Measurements from ENCODE around the gene GDA.

GDA gene

DNA sequence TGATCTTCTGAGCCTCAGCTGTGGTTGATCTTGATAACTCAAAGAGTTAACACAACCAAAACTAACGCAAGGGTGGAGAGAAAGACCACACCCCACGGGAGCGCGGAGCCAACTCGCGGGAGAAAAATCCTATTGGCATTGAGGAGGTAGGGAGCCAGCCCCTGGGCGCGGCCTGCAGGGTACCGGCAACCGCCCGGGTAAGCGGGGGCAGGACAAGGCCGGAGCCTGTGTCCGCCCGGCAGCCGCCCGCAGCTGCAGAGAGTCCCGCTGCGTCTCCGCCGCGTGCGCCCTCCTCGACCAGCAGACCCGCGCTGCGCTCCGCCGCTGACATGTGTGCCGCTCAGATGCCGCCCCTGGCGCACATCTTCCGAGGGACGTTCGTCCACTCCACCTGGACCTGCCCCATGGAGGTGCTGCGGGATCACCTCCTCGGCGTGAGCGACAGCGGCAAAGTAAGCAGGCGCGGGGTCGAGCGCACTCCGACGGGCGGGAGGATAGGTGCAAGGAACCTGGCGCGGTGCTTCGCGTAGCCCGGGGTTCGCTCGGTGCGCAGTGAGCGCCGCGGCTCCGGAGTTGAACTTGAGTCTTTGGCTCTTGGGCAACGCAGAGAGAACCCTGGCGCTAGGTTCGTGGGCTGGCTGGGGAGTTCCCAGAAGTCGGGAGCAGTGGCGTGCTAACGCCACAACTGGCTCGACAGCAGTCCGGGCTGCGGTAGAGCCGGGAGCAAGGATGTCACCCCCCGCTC, at the start of gene GDA:
Gene GDA, plus strand, starts transcription at position 210 of the 745 bp plus-strand sequence. Its CDS starts 120 bp downstream, at position 330.
- peak; percentile 19 for DNase-seq

DNA sequence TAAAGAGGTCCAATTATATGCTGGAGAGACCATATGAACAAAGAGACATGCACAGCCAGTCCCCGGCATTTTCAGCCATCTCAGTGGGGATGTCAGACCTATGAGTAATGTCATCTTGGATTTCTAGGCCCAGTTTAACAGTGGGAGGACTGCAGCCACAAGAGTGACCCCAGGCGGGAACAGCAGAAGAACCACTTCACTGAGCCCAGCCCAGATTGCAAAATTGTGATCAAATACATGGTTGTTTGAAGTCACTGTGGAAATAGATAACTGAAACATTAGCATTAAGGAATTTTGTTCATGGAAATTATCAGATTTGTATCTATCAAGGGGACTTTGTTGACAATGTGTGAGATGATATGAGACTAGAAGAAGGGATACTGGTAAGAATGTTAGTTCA, 46.7 kb upstream of the GDA start:
- DNase-seq, result no peak

DNA sequence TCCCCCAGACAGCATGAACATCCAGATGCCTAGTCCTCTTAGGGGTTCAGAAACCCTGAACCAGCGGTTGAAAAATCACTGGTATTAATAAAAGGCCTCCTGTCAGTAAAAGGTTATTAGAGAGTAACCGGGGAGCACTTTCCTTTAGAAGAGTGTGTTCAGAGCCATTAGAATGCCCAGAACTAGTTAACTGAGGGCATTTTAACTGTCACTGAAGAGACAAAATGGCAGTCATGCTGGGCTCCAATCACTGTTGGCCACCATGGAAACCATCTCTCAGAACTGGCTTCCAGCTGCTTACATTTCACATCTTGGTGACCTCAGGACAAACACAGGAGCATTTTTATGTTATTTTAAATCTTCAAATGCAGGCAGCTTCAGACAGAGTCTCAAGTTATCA, 36.2 kb upstream of the GDA start:
- DNase-seq, result no peak

DNA sequence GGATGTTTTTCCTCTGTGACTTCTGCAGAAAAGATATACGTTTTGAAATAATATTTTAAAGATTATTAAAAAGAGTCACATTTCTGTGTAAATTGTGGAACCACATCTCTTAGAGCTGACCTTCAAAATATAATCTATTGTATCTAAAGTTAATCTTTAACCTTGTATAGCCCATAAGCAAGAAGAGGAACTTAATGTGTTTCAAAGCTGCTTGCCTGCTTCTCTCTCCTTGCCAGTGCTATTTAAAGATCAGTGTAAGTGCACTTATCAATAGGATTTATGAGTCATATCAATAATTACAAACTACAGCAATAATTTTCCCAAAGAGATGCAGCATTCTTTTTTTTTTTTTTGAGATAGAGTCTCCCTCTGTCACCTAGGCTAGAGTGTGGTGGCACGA, 29.4 kb upstream of the GDA start:
- no peak for DNase-seq

DNA sequence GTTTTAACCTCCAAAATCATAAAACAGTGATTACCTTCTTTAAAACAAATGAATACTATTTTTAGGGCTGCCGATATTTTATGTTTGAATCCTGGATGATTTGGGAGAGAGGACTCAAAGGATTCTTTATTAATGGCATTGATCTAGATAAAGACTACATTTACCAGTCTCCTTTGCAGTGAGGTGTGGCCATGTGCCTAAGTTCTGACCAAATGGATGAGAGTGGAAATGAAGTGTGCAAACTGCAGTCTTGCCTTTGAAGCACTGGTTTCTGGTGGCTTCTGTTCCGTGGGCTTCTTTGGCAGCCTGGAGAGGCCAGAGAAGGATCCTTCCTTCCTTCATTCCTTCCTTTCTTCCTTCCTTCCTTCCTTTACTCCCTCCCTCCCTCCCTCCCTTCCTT, 24.3 kb upstream of the GDA start:
- no peak for DNase-seq

DNA sequence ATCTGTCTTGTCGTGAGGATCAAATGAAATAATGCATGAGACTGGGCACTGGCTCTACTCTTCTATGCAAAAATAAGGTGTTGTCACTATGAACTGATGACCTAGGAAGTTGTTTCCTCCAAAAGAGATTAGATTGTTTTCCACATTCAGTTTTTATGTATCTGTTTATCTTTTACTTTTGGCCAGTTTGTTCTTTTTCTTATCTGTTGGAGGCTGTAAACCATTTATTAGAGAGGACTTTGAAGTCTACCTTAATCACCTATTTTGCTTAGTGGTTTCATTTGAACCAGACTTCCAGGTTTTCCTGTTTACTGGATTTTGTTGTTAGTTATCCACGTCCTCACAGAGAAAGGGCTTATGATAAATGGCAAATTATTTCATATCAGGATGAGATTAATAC, 21.5 kb upstream of the GDA start:
- no peak for DNase-seq

DNA sequence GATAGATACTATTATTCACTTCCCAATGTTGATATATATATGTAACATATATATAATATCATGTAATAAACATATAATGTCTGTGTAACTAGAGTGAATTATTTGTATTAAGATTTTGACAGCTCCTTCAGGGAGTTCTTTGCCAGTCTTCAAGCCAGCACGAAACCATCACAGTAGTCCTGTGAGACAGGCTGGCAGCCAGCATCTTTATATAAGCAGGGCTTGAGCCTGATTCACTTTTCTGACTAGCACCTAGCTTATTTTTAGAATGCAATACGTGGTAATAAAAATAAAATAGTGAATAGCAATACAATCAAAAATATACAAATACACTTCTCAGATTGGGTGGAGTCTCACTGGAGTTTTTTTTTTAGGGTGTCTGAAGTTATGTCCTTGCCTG, 20.7 kb upstream of the GDA start:
- DNase-seq, result no peak

DNA sequence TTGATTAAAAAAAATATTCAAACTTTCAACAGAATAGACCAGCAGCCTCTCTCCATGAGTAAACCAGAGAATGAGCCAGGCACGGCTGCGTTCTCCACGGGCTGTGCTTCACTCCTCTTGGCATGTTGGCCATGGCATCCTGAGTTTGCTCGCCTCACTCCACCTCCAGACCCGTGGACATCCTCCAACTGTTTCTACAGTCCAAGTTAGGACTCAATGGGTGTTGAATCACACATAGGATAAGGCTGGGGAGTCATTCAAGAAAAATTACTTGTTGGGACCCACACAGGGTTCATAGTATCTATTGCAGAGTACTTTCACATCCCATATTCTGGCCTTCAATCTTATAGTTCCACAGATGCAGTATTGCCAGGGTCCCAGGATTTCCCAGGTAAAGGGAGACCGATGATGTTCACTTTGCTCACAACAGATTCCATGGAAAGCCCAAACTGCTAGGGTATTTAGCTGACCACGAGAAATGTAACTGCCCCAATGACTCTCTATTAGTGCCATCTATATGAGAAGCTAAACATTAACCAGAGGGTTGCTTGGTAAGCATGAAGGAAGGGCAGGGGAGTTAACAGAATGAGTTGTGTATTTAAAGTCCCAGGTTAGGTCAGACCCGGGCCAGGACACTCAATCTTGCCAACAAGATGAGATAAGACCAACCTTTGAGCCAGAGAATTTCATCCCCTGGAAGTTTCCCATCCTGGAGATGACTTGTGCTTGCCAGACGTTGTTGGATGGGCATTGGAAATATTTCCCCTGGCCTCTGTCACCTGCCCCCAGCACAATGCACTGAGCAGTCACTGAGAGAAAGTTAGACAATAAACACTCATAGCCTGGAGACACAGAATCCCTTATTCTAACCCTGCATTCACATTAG, 19.7 kb upstream of the GDA start:
- DNase-seq, result no peak

DNA sequence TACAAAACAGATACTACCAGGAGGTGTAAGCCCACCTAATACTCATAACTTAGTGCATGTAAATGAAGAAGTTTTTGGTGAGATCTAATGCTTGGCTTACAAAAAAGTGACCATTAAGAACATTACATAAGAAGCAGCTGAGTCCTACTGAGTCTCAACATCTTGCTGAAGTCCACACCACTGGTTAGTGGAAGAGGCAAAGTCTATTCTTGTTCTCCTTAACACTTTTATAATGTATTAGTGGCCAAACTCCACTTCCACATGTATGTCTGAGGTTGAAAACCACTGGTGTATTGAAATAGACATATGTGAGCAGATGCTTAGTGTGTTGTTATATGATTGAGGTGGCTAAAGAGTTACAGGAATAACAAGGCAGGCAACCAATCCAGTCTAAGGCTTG, 18.9 kb upstream of the GDA start:
- no peak for DNase-seq

DNA sequence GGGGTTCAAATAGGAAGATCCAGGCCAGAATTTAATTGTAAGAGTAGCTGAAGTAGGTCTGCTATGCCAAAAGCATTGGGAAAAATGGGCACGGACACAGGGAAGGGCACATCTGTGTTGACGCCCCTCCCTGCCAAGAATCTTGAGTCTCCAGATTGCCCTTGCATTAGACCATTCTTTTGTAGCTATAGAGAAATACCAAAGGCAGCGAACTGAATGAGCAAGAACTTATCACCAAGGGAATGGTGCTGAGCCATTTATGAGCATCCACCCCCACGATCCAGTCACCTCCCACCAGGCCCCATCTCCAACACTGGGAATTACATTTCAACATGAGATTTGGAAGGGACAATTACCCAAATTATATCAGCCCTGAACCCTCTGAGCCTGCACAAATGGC, 18.0 kb upstream of the GDA start:
- DNase-seq, result no peak

DNA sequence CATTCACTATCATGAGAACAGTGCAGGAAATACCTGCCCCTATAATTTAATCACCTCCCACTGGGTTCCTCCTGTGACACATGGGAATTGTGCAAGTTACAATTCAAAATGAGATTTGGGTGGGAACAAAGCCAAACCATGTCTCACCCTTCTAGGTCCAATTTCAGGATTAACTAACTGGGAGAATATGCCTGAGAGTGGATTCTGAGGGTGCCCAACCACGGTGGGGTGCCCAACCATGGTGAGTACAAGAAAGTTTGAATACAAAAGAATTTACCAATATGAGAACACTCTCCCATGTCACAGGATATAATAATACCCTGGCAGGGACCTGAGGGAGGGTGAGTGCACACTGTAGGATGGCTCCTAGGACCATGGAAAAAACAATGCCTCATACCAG, 17.2 kb upstream of the GDA start:
- no peak for DNase-seq

DNA sequence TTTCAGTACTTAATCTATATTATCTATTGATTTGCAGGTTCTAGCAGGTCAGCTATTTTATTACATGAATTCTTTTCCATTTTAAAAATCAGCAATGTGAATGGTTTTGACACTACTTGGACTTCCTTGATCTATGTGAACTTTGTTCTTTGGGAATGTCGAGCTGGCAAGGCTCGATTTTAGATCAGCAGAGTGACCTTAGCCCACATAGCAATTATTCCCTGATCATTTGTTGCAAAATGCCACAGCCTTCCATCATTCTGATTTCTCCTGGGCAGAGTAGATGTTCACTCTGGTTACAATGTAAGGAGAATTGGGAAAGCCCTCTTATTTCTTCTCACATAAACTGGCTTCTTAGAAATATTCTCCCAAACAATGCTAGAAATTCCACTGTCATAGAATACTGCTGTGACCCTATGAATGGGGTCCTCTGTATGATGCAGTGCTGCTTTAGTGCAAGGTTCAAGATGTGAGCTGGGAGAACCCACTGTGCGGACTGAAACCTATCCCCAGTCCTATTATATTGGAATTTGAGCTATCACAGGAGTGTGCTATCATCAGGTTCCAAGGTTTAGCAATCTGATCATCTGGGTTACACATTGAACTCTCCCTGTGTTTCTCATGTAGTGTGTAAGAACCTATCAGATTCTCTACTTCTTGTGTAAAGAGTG, 15.7 kb upstream of the GDA start:
- DNase-seq, result no peak

DNA sequence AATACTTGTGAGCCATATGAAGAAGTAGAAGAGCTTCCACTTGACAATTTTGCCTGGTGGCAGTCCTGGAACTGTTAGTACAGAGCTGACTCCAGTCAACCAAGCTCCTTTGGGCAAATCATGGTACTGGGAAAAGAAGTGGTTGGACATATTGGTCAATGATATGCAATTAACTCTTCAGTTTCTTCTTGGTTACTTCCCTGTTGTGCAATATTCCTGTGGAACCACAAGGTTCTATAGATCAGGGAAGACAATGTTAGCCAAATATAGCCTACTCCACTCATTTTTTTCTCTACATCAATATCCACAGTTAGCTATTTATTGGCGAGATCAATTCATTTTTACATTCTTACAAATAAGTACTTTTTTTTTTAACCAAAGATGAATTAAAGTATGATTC, 14.4 kb upstream of the GDA start:
- no peak for DNase-seq

DNA sequence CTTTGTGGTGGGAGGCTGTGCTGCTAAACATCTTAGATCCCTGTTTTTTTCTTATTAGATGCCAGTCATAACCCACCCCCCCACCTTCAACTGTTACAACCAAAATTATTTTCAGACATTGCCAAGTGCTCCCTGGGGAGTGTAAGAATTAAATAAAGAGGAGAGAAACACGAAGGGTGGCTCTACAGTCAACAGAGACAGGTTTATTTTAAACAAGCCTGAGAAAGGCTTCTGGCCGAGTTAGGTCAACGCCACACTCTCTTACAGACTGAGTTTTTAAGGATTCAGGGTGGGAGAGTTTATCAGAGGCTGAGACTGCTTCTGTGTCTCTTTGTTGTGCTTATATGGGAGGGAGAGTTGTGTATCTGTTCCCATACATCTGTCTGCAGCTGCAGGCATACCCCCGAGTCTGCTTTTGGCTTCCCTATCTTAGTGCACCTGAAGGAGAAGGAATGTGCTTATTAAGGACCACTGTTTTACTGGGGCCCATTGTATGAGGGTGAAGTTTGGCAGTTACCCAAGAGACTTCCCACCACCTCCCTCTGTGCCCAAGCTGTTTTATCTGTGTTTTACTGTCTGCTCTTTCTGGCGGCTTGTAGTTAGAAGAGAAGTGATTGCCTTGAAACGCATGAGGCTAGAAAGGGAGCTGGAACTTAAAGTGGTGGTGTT, 11.4 kb upstream of the GDA start:
- no peak for DNase-seq

DNA sequence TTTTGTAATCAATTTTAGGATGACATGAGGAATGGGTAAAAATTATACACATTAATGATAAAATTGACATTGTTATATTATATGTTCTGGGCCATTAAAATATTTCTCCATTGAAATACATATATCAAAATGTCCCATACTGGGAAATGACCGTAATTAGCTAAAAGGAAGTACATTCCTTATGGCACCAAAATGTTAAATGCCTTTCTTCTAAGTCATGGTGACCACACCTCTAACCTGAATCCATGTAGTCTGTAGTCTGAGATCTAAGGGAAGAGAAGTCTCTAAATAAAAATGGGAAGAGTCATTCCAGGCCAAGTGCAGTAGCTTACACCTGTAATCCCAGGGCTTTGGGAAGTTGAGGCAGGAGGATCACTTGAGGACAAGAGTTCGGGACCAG, 10.0 kb upstream of the GDA start:
- DNase-seq, result no peak

DNA sequence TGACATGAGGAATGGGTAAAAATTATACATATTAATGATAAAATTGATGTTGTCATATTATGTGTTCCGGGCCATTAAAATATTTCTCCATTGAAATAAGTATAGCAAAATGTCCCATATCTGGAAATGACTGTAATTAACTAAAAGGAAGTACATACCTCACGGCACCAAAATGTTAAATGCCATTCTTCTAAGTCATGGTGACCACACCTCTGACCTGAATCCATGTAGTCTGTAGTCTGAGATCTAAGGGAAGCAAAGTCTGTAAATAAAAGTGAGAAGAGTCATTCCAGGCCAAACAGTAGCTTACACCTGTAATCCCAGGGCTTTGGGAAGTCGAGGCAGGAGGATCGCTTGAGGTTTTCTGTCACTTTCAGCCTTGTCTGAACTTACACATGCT, 8.7 kb upstream of the GDA start:
- DNase-seq, result no peak

DNA sequence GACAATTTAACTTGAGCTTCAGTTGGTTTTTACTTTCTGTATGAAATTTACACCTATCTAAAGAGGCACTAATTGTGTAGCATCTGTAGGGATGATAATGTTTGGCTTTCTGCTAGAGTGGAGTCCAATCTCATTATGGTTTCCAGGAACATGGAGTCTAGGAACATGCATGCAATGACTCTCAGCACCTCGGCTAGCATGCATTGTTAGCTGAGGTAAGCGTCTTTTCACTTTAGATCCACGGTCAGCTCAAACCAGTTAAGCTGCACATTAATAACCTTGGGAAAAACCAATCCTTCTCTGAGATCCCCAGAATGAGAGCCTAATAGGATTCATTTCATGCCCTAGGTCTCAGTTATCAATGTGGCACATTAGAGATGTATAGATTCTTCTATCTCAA, 7.8 kb upstream of the GDA start:
- DNase-seq, result no peak

DNA sequence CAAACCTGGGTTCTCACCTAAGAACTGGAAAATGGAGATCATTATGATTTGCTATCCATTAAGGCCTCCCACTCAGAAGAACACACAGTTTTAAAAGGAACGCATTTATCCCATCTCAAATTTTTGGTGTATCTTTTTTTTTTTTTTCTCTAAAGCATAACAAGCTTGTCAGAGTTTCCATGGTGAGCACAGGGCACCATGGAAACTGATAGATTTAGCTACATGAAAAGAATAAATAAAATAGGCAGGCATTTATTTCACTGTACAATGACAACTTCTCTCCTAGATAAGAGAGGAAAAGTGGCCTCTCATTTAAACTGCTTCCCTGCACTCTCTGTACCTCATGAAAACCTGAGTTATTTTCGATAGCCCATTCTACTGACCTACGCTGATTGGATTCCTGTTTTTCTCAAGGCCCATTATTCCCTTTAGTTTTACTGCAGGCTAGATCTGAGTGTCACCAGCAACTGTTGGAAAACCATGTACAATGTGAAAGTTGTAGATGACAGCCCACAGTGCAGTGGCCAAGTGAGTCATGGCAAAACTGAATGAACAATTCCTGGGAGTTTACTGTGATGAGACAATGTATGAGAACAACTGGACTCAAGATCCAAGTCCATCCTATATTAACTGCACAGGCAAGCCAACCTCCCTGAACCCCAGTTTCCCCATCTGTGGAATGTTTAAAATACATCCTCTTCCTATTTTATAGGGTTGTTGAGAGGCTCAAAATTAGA, 4.3 kb upstream of the GDA start:
- no peak for DNase-seq

DNA sequence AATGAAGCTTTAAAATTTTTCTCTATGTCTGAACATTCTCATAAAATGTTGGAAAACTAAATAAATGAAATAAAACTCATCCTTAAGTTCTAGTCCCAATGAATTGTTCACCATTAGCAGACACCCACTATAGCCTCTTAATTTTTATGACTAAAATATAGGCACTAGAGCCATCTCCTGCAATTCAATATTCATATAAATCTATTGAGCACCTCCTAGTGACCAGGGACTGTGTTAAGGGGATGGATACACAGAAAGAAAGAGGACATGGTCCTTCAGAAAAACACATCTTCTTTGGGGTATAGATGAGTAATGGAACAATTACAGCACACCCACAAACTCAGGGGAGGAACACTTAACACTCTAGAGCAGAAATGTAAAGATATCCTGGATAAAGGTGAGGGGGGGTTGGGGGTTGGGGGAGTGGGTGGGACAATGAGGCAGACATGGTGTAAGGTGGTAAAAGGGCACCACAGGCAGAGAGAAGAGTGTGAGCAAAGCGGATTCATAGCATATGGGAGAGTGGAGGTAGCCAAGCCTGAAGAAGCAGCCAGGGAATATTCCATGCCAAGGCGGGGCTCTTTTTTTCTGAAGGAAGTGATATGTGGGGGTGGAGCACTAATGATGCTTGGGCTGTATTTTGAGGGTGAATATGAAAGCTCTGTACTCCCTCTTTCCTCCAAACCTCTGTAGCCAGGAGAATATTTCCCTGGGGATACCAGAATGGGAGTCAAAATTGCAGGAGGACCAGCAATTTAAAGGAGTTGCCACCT, 3.3 kb upstream of the GDA start:
- no peak for DNase-seq

DNA sequence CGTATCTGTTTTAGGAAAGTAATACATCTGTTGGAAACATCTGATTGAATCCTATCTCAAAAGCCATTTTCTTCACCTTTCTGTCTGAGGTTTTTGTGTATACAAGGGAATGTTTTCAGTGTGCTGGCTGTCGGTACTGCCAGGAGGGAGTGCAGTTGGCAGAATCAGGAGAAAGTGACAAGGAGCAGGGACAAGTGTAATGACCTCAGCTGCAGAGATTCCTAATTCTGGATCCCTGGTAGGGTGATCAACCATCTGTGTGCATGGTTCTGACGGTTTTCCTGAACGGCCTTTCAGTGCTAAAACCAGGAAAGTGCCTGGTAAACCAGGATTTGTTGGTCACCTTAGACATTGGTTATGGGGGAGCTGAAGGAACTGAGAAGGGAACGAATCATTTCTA, 1.6 kb upstream of the GDA start:
- DNase-seq, result no peak

DNA sequence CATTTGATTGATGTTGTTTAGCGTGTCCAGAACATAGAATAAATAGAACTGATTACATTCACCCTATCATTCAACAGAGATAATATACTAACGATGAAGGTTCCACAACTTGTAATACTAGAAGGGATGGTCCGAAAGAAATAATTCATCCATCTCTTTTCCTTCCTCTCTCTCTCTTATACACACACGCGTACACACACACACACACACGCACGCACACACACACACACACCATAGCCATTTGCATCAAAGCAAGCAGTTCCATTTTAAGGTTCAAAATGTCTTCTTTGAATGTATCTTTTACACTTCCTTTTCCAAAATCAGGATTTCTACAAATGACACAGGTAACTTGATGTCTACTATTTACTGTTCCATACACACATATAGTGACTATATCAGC, 887 bp downstream of the GDA start:
- DNase-seq, result no peak

DNA sequence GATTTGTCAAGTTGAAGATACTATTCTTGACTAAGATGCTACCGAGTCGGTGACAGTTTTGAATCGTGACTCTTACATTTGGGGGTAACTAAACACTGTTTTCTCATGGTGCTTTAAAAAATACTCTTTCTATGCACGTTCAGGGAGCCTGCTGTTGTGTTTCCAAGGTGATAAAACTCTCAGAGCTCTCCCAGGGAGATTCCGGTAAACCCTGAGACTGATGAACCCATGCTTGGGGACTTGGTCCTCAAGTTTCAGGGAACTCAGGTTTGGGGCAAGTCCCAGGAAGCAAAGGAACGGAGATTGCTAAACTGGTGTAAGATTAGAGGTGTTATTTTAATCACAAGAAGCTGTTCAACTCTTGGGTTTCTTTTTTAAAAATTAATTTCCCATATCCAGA, 1.4 kb downstream of the GDA start:
- no peak for DNase-seq
